OCI-LY7 (cell line): ENCODE results near the gene UBE4A. TPM values are rescaled to one million over a fixed set of nuclear protein-coding genes. Genes with fewer than 3 reads are reported as not detected.

Experiments used
- BruUV-seq: library from RNA; stranded (reverse); fragments of 400-500 nt; replicated peaks from 2 replicates; lab custom pipeline; 2021; lab: Mats Ljungman, UMichigan
- CTCF ChIA-PET: fragments of 300-600 bp; sonication (Branson Sonifier 250); formaldehyde crosslinking; loops from one replicate; lab custom pipeline; 2022; ENCODE audit warnings: antibody characterized with exemption; ENCODE audit not compliant: unreplicated experiment; lab: Charles Lee
- POLR2A ChIA-PET: fragments of 300-600 bp; sonication (Branson Sonifier 250); formaldehyde crosslinking; loops from one replicate; lab custom pipeline; 2022; ENCODE audit warnings: antibody characterized with exemption; lab: Charles Lee
- DNase-seq: peaks from one replicate; pipeline ENCODE4 v3.0.0-alpha.2; 2015; ENCODE audit warnings: low spot score
- H2AFZ ChIP-seq: fragments of 200-600 bp; sonication (generic), shearing (Covaris generic); 2 replicates; pipeline ENCODE4 v1.6.1; 2014; ENCODE audit warnings: mild to moderate bottlenecking, antibody characterized with exemption, low read length, moderate library complexity
- H3K27ac ChIP-seq: fragments of 200-600 bp; sonication (generic); 2 replicates; pipeline ENCODE4 v1.5.1; 2014; ENCODE audit warnings: mixed run types, low read depth, mild to moderate bottlenecking, moderate library complexity, low read length, inconsistent platforms; ENCODE audit not compliant: poor library complexity, severe bottlenecking
- H3K36me3 ChIP-seq: fragments of 200-600 bp; sonication (generic); 2 replicates; pipeline ENCODE4 v1.6.1; 2014; ENCODE audit warnings: mild to moderate bottlenecking, antibody characterized with exemption, low read length, moderate library complexity, mixed read lengths; ENCODE audit not compliant: insufficient read depth
- H3K4me1 ChIP-seq: fragments of 200-600 bp; sonication (generic); 2 replicates; pipeline ENCODE4 v1.5.1; 2014; ENCODE audit warnings: mild to moderate bottlenecking, low read length; ENCODE audit not compliant: insufficient read depth, poor library complexity, severe bottlenecking
- H3K4me2 ChIP-seq: fragments of 200-600 bp; sonication (generic); 2 replicates; pipeline ENCODE4 v1.6.1; 2014; ENCODE audit warnings: mild to moderate bottlenecking, low read length
- H3K4me3 ChIP-seq: fragments of 200-600 bp; sonication (generic); 2 replicates; pipeline ENCODE4 v1.5.1; 2014; ENCODE audit warnings: mild to moderate bottlenecking, low read depth, low read length; ENCODE audit not compliant: poor library complexity, severe bottlenecking
- H3K79me2 ChIP-seq: fragments of 200-600 bp; sonication (generic); 2 replicates; pipeline ENCODE4 v1.6.1; 2016; ENCODE audit warnings: low read depth, mild to moderate bottlenecking, low read length, moderate library complexity, mixed read lengths; ENCODE audit not compliant: insufficient read depth
- H3K9me2 ChIP-seq: fragments of 200-600 bp; sonication (generic); 2 replicates; pipeline ENCODE4 v1.6.1; 2016; ENCODE audit warnings: mild to moderate bottlenecking, low read length, mixed read lengths; ENCODE audit not compliant: insufficient read depth
- H3K9me3 ChIP-seq: fragments of 200-600 bp; sonication (generic); 2 replicates; pipeline ENCODE4 v1.6.1; 2014; ENCODE audit warnings: mild to moderate bottlenecking, mixed run types, low read length, mixed read lengths
- H4K20me1 ChIP-seq: fragments of 200-600 bp; sonication (generic); 2 replicates; pipeline ENCODE4 v1.6.1; 2014; ENCODE audit warnings: mild to moderate bottlenecking, antibody characterized with exemption, low read length, moderate library complexity, mixed read lengths; ENCODE audit not compliant: insufficient read depth
- CTCF ChIP-seq: fragments of 200-600 bp; sonication (generic); conservative IDR thresholded peaks from 2 replicates; pipeline ENCODE4 v1.5.1; 2014; ENCODE audit warnings: mild to moderate bottlenecking, antibody characterized with exemption, low read length, moderate library complexity, mixed read lengths
- EZH2phosphoT487 ChIP-seq: fragments of 200-600 bp; sonication (generic); IDR thresholded peaks from 2 replicates; pipeline ENCODE4 v1.6.1; 2018; ENCODE audit warnings: low read depth, borderline replicate concordance, mild to moderate bottlenecking, mixed run types, antibody characterized with exemption, low read length, moderate library complexity, mixed read lengths
- intact Hi-C: fragments of 100-400 bp; cut with micrococcal nuclease; formaldehyde crosslinking; loops from one replicate; pipeline ENCODE4 v1.10.0; 2022; ENCODE audit not compliant: unreplicated experiment
- total RNA-seq, 2 experiments: library from RNA; depleted of rRNA in 1 of 2; stranded (reverse); fragments of >200 nt in 1 of 2; shearing (Covaris generic) in 1 of 2; gene quantifications; 2 replicates each; pipeline ENCODE4 v1.2.3, GENCODE V29; 2014 to 2022

Gene UBE4A
- total RNA-seq, 2 experiments from 2014 or later: 28.0 to 38.4 TPM

- H3K9me2 ChIP-seq: no peaks in the 10 kb centered on the region
- H3K79me2 ChIP-seq: peaks cover 52% of the 10 kb centered on the region
- H3K9me3 ChIP-seq: no peaks in the 10 kb centered on the region
- ChIA-PET POLR2A (interaction anchor here (0.6 to 1.8 kb wide), 3 partner anchors 39 to 490 kb away, joined by 3 to 9 read pairs (median 4); no protein-coding TSS in a partner anchor), CTCF (no interaction called here)
- peaks cover 30% of the 10 kb centered on the region for H3K36me3 ChIP-seq
- intact Hi-C loops: loop anchor here (1.0 to 5.0 kb wide), 4 partner anchors 74 to 429 kb away; partner anchors contain the start of genes ARCN1 and TMEM25
- peaks cover 46% of the 10 kb centered on the region for H3K4me1 ChIP-seq
- no TSS peak for BruUV-seq
- H4K20me1 ChIP-seq: peaks cover 33% of the 10 kb centered on the region
- TF ChIP-seq EZH2phosphoT487: no peak
- no peak for TF ChIP-seq CTCF
- H3K27ac ChIP-seq: peak overlapping the region; percentile 63
- H3K4me3 ChIP-seq: peak overlapping the region; percentile 87
- H2AFZ ChIP-seq: no peak overlapping the region
- peak overlapping the region; percentile 85 for H3K4me2 ChIP-seq
- DNase-seq: peak; percentile 59
Observed at GRCh38 chr11:118436639-118437207, 77.3 kb downstream of the UBE4A start.

DNA sequence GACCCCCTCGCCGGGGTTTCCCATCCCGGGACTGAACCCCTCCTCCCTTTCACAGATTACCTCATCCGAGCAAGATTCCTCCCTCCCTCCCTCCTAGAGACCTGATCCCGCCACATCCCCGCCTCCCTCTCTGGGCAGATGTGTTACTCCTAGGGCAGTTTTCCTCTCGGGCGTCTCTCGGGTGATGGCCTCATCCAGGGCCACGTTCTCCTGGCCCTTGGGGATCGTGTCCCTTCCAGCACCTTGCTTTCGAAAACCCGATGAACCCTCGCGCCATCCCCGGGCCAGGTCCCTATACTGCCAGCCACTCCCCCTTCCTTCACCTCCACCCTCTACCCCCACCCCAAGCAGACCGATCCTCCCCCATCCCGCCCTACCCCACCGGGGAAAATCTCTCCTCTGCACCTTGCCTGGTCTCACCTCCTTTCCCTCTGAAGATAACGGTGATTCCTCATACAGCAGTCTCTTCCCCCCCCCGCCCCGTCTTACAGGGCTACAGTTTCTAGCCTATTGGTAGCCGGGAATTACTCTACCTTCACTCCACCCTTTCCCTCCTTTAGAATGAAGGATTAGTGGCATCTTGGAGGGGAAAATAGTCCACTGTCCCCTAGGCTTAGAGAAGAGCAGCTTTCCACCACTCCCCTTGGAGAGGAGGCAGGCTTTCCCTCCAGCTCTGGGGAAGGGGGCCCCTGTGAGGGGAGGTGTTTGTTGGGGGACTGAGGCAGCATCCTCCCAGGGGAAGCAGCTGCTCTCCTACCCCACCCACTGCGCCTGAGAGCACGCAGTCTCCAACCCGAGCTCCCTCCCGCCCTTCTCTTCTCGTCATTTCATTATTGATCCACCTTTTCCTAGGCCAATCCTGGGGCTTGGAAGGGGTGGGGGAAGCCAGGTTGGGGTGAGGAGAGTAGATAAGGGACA lies 78.1 kb downstream of the UBE4A start:
- POLR2A ChIA-PET: interaction anchor here (1.0 kb wide), 1 partner anchor 18 kb away, joined by 3 read pairs; no protein-coding TSS in a partner anchor
- no TSS peak for BruUV-seq

More for the DNA sequence above, 78.1 kb downstream of the UBE4A start:
- Histone ChIP-seq H3K4me2 (peak overlapping the region; percentile 85), H3K79me2 (peaks cover 59% of the 10 kb centered on the region), H3K36me3 (peaks cover 37% of the 10 kb centered on the region), H3K9me3 (no peaks in the 10 kb centered on the region), H2AFZ (no peak overlapping the region), H3K4me1 (peaks cover 49% of the 10 kb centered on the region), H4K20me1 (peaks cover 40% of the 10 kb centered on the region), H3K27ac (peak overlapping the region; percentile 63), H3K9me2 (no peaks in the 10 kb centered on the region), H3K4me3 (peak overlapping the region; percentile 87)
- TF ChIP-seq EZH2phosphoT487: no peak
- TF ChIP-seq CTCF: no peak
- intact Hi-C loops: loop anchor here (5.0 kb wide), 3 partner anchors 75 to 430 kb away; partner anchors contain the start of gene ARCN1
- DNase-seq: peak; percentile 53
- CTCF ChIA-PET: no interaction called here
